Activated naive CD4-positive, alpha-beta T cell (primary cell): Measurements from ENCODE around the gene KLF16.

ENCODE experiments used
- DNase-seq, 4 experiments: peaks; one replicate each; lab custom pipeline; 2025; lab: John Stamatoyannopoulos, UW

Gene KLF16

GRCh38 chr19:1823539-1824251 is 39.7 kb downstream of the KLF16 start:
- DNase-seq: no peak

GRCh38 chr19:1823020-1823419 is 40.4 kb downstream of the KLF16 start:
- DNase-seq: no peak

GRCh38 chr19:1822210-1822609 is 41.2 kb downstream of the KLF16 start:
- no peak for DNase-seq

DNA sequence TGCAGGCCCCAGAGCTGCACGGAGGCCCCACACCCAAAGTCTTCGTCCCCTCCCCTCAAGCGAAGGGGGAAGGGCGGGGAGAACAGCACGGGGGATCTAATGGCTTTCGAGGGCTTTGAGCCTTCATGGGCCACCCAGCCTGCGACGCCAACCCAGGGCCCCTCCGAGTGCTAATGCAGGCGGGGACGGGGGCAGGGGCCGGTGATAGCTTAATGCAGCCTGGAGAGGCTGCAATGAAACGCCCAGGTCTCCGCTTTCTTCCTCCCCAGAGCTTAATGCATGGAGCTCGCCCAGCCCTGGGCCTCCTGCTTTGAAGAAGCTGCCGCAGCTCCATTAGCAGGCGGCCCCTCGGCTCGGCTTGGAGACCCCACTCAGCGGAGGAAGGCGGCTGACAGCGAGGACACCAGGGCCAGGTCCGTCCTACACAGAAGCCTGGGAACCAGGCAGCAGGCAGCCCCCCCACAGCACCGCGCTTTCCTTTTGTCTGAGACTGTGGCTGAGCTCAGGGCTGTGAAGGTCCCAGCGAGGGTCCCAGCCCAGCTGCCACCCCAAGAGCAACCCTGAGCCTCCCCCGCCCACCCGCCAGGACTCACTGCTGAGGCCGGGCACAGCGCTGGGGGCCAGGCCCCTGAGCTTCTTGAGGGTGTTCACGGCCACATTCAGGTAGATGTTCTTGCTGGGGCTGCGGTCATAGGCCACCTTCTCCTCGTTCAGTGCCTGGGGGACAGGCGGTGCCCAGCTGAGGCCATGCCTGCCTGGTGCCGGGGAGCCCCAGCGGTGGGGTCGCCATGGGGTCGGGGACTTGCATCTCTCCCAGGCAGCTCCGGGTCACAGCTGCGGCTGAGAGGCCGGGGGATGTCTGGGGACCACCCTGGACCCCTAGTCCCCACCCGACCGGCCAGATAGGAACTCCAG is 43.8 kb downstream of the KLF16 start:
- DNase-seq: no peak

DNA sequence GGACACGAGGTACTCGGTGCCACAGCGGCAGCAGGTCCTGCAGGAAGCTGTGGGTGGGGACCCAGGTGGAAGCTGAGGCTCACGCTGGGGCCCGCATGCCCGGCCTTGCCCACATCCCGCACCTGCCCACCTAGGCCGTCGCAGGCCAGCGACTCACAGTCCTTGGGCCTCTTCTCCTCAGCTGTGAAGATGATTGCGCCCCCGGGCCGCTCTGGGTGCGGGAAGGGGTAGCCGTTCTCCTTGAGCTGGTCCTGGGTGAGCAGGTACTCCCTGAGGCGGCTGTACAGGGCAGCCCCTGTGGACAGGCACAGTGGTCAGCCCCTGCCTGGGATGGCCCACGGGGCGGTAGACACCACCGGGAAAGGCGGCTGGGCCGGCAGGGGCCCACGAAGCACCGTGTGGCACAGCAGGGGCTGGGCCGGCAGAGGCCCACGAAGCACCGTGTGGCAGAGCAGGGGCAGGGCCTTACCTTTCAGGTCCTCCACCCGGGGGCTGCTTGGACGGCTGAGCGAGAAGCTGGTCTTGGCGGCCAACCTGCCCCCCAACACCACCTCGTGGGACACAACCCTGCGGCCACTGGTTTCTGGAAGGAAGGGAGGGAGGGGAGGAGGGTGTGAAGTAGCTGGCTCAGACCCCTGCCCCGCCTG is 44.7 kb downstream of the KLF16 start:
- no peak for DNase-seq

- DNase-seq: no peak
Measured at GRCh38 chr19:1817553-1818179, 45.7 kb downstream of the KLF16 start.

- DNase-seq: no peak
Measured at GRCh38 chr19:1816530-1817298, 46.7 kb downstream of the KLF16 start.

- no peak for DNase-seq
Measured at GRCh38 chr19:1815605-1816529, 47.5 kb downstream of the KLF16 start.

GRCh38 chr19:1814833-1815604 is 48.4 kb downstream of the KLF16 start:
- DNase-seq: no peak

DNA sequence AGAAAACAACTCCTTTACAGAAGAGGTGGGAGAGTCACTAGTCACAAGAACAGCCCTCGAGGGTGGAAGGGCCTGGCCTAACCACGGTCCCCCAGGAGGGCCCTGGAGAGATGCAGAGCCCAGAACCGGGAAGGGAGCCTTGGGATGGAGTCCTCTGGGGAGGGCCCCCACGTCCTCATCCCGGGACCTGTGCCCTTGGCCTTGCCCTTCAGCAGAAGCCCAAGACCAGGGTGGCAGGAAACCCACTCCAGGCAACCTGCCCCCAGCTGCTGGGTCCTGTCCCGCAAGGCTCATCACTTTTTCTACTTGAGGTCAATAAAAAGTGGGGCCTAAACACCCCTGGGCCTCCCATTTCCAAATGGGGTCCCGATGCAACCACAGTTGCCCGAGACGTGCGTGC is 49.0 kb downstream of the KLF16 start:
- no peak for DNase-seq

GRCh38 chr19:1813192-1814182 is 49.9 kb downstream of the KLF16 start:
- DNase-seq: no peak

DNA sequence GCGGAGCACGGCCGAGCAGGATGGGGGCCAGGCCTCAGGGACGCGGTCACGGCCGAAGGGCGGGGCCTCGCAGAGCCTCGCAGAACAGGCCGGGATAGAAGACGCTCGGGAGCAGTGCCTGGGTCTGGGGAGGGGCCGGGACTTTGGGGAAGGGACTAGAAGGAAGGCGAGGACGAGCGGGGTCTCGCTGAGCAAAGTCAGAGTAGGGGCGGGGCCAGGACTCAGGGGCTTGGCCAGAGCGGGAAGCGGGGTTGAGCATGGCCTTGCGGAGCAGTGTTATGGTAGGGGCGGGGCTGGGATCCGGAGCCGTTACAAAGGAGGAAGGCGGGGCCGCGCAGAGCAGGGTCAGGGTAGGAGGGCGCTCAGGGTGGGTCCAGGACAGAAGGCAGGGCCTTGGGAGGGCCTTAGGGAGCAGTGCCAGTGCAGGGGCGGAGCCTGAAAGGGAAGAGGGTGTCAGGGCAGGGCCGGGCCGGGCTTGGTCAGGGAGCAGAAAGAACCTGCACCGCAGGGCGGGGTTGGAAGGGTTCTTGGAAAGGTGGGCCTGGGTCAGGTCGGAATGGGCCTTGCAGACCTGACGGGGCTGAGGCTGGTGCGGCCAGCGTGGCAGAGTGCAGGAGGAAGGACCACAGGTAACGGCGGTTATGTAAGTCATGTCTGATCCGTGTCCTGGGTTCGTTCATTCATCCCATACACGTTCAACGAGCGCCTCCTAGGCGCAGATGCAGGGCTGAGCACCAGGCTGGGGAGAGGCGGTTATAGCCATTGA is 50.8 kb downstream of the KLF16 start:
- peak; percentile 59 to 80 (median 64) for DNase-seq

GRCh38 chr19:1811942-1812425 is 51.4 kb downstream of the KLF16 start, which contains the start of gene ATP8B3:
TSS of gene ATP8B3 (minus strand) at chr19:1812276. CDS start at chr19:1811736, 540 bp downstream.
- DNase-seq: peak in 2 of 4 experiments; percentile 59 to 65

DNA sequence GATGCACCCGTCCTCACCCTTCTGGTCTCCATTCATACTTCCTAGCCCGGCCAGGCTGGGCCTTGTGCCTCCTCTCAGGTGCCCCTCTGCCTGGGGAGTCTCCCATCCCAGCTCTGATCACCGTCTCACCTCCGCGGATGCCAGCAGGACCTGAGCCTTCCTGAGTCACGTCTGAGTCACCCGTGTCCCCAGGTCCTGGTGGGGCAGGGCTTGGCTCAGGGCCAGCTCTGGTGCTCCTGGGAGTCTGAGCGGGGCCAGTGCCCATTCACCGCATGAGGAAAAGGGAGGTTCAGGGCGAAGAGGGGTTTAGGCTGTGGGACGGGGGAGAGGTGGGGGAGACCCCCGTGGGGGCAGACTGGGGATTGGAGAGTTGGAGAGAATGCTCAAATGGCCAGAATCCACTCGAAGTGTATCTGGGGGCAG is 51.9 kb downstream of the KLF16 start:
- DNase-seq: peak in 1 of 4 experiments; percentile 21

DNA sequence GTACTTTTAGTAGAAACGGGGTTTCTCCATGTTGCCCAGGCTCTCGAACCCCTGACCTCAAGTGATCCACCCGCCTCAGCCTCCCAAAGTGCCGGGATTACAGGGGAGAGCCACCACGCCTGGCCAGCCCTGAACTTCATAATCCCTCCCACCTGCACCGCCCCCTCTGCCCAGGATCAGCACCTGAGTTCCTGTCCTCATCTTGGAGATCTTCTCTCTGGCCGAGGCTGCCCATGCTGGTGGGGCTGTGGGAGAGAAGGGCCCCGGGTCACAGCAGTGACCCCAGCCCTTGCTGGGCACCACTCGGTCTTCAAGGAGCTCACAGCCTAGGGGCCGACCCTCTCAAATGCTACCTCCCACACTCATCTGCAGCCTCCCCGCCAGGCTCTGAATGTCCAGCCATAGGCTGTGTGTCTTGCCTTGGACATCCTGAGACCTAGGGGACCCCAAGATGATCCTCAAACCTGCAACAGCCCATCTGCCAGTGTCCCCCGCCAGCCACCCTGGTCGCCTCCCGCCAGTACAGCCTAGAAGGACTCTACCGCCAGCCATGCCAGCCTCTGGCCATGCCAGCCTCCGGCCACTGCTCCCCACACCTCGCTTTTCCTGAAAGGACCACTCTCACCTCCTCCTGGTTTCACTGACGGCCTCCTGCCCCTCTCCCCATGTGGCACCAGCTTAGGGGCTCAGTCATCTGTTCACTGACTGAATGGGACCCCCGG is 52.8 kb downstream of the KLF16 start:
- DNase-seq: no peak

DNA sequence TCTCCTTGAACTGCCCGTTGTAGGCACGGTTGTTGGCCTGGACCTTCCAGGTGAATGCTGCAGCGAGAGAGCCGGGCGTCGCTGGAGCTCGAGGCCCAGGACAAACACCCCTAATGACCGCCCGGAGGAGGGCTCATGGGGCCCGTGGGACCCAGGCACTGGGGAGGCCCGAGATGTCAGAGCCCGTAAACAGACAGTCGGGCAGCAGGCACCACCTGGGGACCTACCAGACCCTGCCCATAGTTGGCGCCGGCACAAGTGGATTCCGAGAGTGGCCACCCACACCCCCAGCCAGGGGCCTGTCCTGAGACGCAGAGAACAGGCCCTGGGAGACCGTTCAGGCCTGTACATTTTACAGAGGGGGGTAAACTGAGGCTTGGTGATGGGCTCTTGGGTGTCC is 53.7 kb downstream of the KLF16 start:
- no peak for DNase-seq

DNA sequence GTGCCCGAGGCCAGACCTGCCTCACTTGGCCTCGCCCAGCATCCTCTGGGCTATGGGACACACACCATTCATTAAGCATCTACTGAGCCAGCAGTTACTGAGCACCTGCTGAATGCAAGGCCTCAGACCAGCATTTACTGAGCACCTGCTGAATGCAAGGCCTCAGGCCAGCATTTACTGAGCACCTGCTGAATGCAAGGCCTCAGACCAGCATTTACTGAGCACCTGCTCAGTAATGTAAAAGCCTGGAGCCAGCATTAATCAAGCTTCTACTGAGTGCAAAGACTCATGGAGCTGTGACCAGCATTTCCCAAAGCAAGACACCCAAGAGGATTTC is 55.0 kb downstream of the KLF16 start:
- DNase-seq: no peak
